ENCODE results near the gene HSPB8. TPM values are rescaled to one million over a fixed set of nuclear protein-coding genes. Genes with fewer than 3 reads are reported as not detected.

The HSPB8 gene
- total and polyA plus RNA-seq, 8 donors = 17.3 to 253 (median 59.6) TPM

DNA sequence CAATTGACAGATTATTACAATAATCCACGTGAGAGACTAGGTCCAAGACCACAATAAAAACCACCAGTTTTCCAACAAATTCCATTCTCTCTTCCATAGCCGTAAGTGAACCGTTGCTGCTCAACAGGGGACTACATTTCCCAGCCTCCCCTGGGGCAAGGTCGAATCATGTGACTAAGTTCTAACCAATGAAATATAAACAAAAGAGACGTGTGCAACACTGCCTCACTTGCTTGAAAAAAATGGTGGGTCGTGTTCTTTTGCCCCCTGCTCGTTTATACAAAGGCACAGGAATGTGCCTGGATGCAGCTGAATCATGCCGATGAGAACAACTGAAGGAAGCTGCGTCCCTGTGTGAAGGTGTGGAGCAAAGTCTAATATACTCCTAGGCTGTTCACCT is 51.1 kb downstream of the HSPB8 start:
- H3K4me1 ChIP-seq = no peaks in the 10 kb centered on the region
- 18 to 33% (median 25%) methylated on average over 9 of the region's 9 CpGs for WGBS, 5 donors
- no peaks in the 10 kb centered on the region for H3K36me3 ChIP-seq
- TF ChIP-seq POLR2AphosphoS5 (IDR thresholded peaks at IDR 0.05) = no peak
- TF ChIP-seq, protein P1, sequence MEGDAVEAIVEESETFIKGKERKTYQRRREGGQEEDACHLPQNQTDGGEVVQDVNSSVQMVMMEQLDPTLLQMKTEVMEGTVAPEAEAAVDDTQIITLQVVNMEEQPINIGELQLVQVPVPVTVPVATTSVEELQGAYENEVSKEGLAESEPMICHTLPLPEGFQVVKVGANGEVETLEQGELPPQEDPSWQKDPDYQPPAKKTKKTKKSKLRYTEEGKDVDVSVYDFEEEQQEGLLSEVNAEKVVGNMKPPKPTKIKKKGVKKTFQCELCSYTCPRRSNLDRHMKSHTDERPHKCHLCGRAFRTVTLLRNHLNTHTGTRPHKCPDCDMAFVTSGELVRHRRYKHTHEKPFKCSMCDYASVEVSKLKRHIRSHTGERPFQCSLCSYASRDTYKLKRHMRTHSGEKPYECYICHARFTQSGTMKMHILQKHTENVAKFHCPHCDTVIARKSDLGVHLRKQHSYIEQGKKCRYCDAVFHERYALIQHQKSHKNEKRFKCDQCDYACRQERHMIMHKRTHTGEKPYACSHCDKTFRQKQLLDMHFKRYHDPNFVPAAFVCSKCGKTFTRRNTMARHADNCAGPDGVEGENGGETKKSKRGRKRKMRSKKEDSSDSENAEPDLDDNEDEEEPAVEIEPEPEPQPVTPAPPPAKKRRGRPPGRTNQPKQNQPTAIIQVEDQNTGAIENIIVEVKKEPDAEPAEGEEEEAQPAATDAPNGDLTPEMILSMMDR (IDR thresholded peaks at IDR 0.05) = no peak
- TF ChIP-seq EP300 (IDR thresholded peaks at IDR 0.05) = no peak
- TF ChIP-seq POLR2A (IDR thresholded peaks at IDR 0.05) = no peak
- no peak overlapping the region for H3K27ac ChIP-seq
- H3K27me3 ChIP-seq = no peaks in the 10 kb centered on the region
- DNase-seq = peak in 1 of 2 donors; percentile 68
- no peaks in the 10 kb centered on the region for H3K9me3 ChIP-seq
- H3K4me3 ChIP-seq = no peak overlapping the region
- intact Hi-C loops (cut with DNase I; ENCODE audit: low total_unique reads) = no loop called here

DNA sequence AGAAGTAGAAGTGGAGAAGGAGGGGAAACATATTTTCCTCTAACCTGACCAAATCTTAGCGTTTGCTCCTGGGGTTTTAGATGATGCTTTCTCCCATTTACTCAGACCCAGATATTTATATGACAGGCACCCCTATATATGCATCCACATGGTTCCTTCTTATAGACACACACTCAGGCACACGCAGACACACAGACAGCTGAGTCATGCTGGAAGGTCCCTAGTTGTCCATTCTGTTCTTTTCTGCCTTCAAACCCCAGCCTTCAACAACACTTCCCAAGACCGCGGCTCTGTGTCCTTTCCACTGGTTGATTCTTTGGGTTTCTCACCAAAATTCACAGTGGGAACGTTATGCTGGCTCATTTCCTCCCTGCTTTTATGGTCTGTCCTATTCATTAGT is 52.1 kb downstream of the HSPB8 start:
- H3K4me3 ChIP-seq = no peak overlapping the region
- no peaks in the 10 kb centered on the region for H3K36me3 ChIP-seq
- intact Hi-C loops (cut with DNase I; ENCODE audit: low total_unique reads) = no loop called here
- H3K27me3 ChIP-seq = no peaks in the 10 kb centered on the region
- DNase-seq = no peak
- TF ChIP-seq, protein P1 (IDR thresholded peaks at IDR 0.05) = no peak
- no peak for TF ChIP-seq POLR2AphosphoS5 (IDR thresholded peaks at IDR 0.05)
- no peak for TF ChIP-seq POLR2A (IDR thresholded peaks at IDR 0.05)
- no peak for TF ChIP-seq EP300 (IDR thresholded peaks at IDR 0.05)
- no peaks in the 10 kb centered on the region for H3K4me1 ChIP-seq
- no peak overlapping the region for H3K27ac ChIP-seq
- 69 to 81% (median 75%) methylated on average over 5 of the region's 5 CpGs for WGBS, 5 donors
- H3K9me3 ChIP-seq = no peaks in the 10 kb centered on the region

DNA sequence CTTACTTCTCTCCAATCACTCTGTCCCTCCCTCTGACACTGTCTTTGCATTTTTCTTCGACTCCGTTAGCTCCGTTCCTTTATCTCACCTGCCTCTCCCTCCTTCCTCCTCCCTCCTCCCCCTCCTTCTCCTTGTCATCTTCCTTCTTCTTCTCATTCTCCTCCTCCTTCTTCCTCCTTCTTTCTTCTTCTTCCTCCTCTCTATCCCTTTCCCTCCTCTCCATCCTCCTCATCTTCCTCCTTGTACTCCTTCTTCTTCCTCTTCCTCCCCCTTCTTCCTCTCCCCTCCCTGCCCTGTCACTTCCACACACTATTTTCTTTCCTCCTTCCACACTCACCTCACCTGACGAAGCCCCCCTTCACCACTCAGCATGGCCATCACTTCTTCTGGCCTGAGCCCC is 53.0 kb downstream of the HSPB8 start:
- Histone ChIP-seq H3K4me1 (no peaks in the 10 kb centered on the region), H3K27ac (no peak overlapping the region), H3K9me3 (no peaks in the 10 kb centered on the region), H3K4me3 (no peak overlapping the region), H3K27me3 (no peaks in the 10 kb centered on the region), H3K36me3 (no peaks in the 10 kb centered on the region)
- DNase-seq = no peak
- TF ChIP-seq POLR2A (IDR thresholded peaks at IDR 0.05) (no peak), POLR2AphosphoS5 (IDR thresholded peaks at IDR 0.05) (no peak), EP300 (IDR thresholded peaks at IDR 0.05) (no peak)
- TF ChIP-seq, protein P1 (IDR thresholded peaks at IDR 0.05) = no peak
- 52 to 76% (median 67%) methylated on average over 4 of the region's 4 CpGs for WGBS, 5 donors
- intact Hi-C loops (cut with DNase I; ENCODE audit: low total_unique reads) = no loop called here

DNA sequence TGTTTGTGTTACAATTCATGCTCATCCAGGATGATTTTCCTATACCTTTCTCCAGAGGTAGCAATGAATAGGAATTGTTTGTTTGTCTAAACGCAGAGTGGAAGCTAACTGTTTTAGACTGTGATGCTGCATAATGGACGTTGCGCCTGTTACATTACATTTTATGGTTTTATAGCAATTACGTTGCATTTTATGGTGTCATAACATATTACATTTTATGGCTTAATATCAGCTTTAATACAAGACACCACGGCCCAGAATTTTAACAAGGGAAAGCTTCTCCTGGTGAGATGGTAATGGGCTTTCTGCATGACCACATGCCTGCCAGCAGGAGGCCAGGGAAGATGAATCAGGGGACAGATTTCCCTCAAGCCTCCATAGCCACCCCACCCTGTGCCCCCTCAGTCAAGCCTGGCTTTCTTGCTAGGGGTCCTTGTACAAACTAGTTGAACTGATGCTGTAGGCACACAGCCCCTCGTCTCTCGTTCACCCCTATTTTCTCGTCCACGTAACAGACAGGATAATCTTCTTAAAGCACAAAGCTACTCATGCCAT is 56.5 kb downstream of the HSPB8 start:
- no peak overlapping the region for H3K4me3 ChIP-seq
- H3K27me3 ChIP-seq = no peaks in the 10 kb centered on the region
- H3K9me3 ChIP-seq = no peaks in the 10 kb centered on the region
- intact Hi-C loops (cut with DNase I; ENCODE audit: low total_unique reads) = no loop called here
- H3K27ac ChIP-seq = no peak overlapping the region
- H3K4me1 ChIP-seq = no peaks in the 10 kb centered on the region
- H3K36me3 ChIP-seq = no peaks in the 10 kb centered on the region
- no peak for TF ChIP-seq EP300 (IDR thresholded peaks at IDR 0.05)
- TF ChIP-seq, protein P1 (IDR thresholded peaks at IDR 0.05) = no peak
- no peak for TF ChIP-seq POLR2A (IDR thresholded peaks at IDR 0.05)
- no peak for TF ChIP-seq POLR2AphosphoS5 (IDR thresholded peaks at IDR 0.05)
- DNase-seq = no peak
- 65 to 80% (median 72%) methylated on average over 9 of the region's 9 CpGs for WGBS, 5 donors
